WTC11 (cell line): ENCODE measurements around the gene STK11. TPM values are rescaled to one million over a fixed set of nuclear protein-coding genes. Genes with fewer than 3 reads are reported as not detected.

Source experiments
- ATAC-seq: fragments of 200-7000 bp; cut with Tn5 transposase; 2 replicates; pipeline ENCODE4 v1.10.0; 2021; ENCODE audit warnings: mild to moderate bottlenecking, moderate library complexity
- CTCF ChIA-PET: fragments of 300-600 bp; sonication (Branson Sonifier 250); formaldehyde crosslinking; loops from one replicate; lab custom pipeline; 2021; ENCODE audit warnings: antibody characterized with exemption; lab: Charles Lee
- POLR2A ChIA-PET: fragments of 350-600 bp; sonication (Branson Sonifier 250); formaldehyde crosslinking; loops from one replicate; lab custom pipeline; 2021; ENCODE audit warnings: antibody characterized with exemption; lab: Charles Lee
- DNase-seq: peaks from one replicate; pipeline ENCODE4 v3.0.0; 2021; ENCODE audit warnings: low spot score
- H3K27ac Mint-ChIP-seq: 2 replicates; pipeline ENCODE4 v1.8.0; 2021; ENCODE audit warnings: mixed read lengths
- H3K27me3 Mint-ChIP-seq: 2 replicates; pipeline ENCODE4 v1.8.0; 2021; ENCODE audit warnings: low read depth, mild to moderate bottlenecking, moderate library complexity, mixed read lengths
- H3K36me3 Mint-ChIP-seq: 2 replicates; pipeline ENCODE4 v1.8.0; 2021; ENCODE audit warnings: mixed read lengths
- H3K4me1 Mint-ChIP-seq: 2 replicates; pipeline ENCODE4 v1.8.0; 2022; ENCODE audit warnings: mixed read lengths
- H3K4me3 Mint-ChIP-seq: 2 replicates; pipeline ENCODE4 v1.8.0; 2021; ENCODE audit warnings: mild to moderate bottlenecking, moderate library complexity, mixed read lengths
- H3K9me3 Mint-ChIP-seq: 2 replicates; pipeline ENCODE4 v1.8.0; 2021; ENCODE audit warnings: mixed read lengths
- ATF2 ChIP-seq: sonication (generic); formaldehyde crosslinking; IDR thresholded peaks from 2 replicates; pipeline ENCODE4 v1.8.1; 2022; ENCODE audit warnings: low read depth, missing genetic modification reagents, borderline replicate concordance
- E2F4 ChIP-seq: sonication (generic); formaldehyde crosslinking; IDR thresholded peaks from 2 replicates; pipeline ENCODE4 v1.8.1; 2022; ENCODE audit warnings: low read depth, mild to moderate bottlenecking, moderate library complexity, missing genetic modification reagents, borderline replicate concordance
- HMGA2 ChIP-seq: fragments of 250-450 bp; sonication (Bioruptor Pico); IDR thresholded peaks from 2 replicates; pipeline ENCODE4 v1.4.0; 2021; ENCODE audit warnings: mild to moderate bottlenecking, moderate library complexity
- IRF2 ChIP-seq: sonication (generic); formaldehyde crosslinking; IDR thresholded peaks from 2 replicates; pipeline ENCODE4 v1.8.0; 2022; ENCODE audit warnings: low read depth, missing genetic modification reagents, borderline replicate concordance
- SOX15 ChIP-seq: fragments of 250-450 bp; sonication (Bioruptor Pico); IDR thresholded peaks from 2 replicates; pipeline ENCODE4 v1.9.0; 2021; ENCODE audit warnings: mild to moderate bottlenecking
- TEAD1 ChIP-seq: sonication (generic); formaldehyde crosslinking; IDR thresholded peaks from 2 replicates; pipeline ENCODE4 v1.8.0; 2022; ENCODE audit warnings: mild to moderate bottlenecking, missing genetic modification reagents
- TP53 ChIP-seq: sonication (generic); formaldehyde crosslinking; IDR thresholded peaks from 2 replicates; pipeline ENCODE4 v1.8.1; 2023; ENCODE audit warnings: mild to moderate bottlenecking, missing genetic modification reagents
- ZNF281 ChIP-seq: sonication (generic); formaldehyde crosslinking; IDR thresholded peaks from 2 replicates; pipeline ENCODE4 v1.8.0; 2023; ENCODE audit warnings: mild to moderate bottlenecking, missing genetic modification reagents
- ZNF532 ChIP-seq: fragments of 250-450 bp; sonication (Bioruptor Pico); IDR thresholded peaks from 2 replicates; pipeline ENCODE4 v1.9.0; 2021; ENCODE audit warnings: mild to moderate bottlenecking, borderline replicate concordance
- ZSCAN18 ChIP-seq: fragments of 250-450 bp; sonication (Bioruptor Pico); IDR thresholded peaks from 2 replicates; pipeline ENCODE4 v2.1.2; 2022; ENCODE audit warnings: mild to moderate bottlenecking, moderate library complexity
- total RNA-seq: library from RNA; stranded (reverse); gene quantifications from 3 replicates; pipeline ENCODE4 v1.2.3, GENCODE V29; 2021

STK11 gene
- total RNA-seq, 1 experiment from 2014 or later, result 112 TPM

- POLR2A ChIA-PET, result no interaction called here
- CTCF ChIA-PET, result interaction anchor here (1.3 to 2.1 kb wide), 3 partner anchors 10 to 223 kb away, joined by 3 to 8 read pairs (median 5); no protein-coding TSS in a partner anchor
- H3K4me1 Mint-ChIP-seq, result no peaks in the 10 kb centered on the region
- H3K4me3 Mint-ChIP-seq, result no peak overlapping the region
- ATAC-seq (no peak), DNase-seq (no peak)
- TF ChIP-seq SOX15 (CRISPR knock-in tag) (no peak), ZNF281 (CRISPR knock-in tag) (0 out of 2 replicates have a peak, but pooled peaks have one; percentile 19), HMGA2 (no peak), E2F4 (CRISPR knock-in tag) (no peak), ATF2 (no peak), ZNF532 (no peak)
- no peaks in the 10 kb centered on the region for H3K9me3 Mint-ChIP-seq
- H3K36me3 Mint-ChIP-seq, result no peaks in the 10 kb centered on the region
- H3K27ac Mint-ChIP-seq, result no peak overlapping the region
- no peaks in the 10 kb centered on the region for H3K27me3 Mint-ChIP-seq
These were observed 21.1 kb downstream of the STK11 start for GRCh38 chr19:1226522-1227303.

GRCh38 chr19:1227304-1228054, 21.9 kb downstream of the STK11 start:
- Mint-ChIP-seq H3K27ac (no peak overlapping the region), H3K9me3 (no peaks in the 10 kb centered on the region), H3K36me3 (no peaks in the 10 kb centered on the region), H3K27me3 (no peaks in the 10 kb centered on the region), H3K4me1 (no peaks in the 10 kb centered on the region), H3K4me3 (no peak overlapping the region)
- ChIA-PET CTCF (interaction anchor here (0.6 to 1.6 kb wide), 5 partner anchors 11 to 66 kb away, joined by 3 to 6 read pairs (median 3); no protein-coding TSS in a partner anchor), POLR2A (no interaction called here)
- no peak for ATAC-seq
- no peak for TF ChIP-seq IRF2 (CRISPR knock-in tag)
- TF ChIP-seq ZSCAN18, result no peak
- no peak for TF ChIP-seq ZNF281 (CRISPR knock-in tag)
- no peak for TF ChIP-seq TP53 (CRISPR knock-in tag)
- TF ChIP-seq ZNF532, result no peak
- no peak for TF ChIP-seq TEAD1
- no peak for DNase-seq
